Naive thymus-derived CD8-positive, alpha-beta T cell (primary cell): Measurements from ENCODE around the gene RBPJ. TPM values are rescaled to one million over a fixed set of nuclear protein-coding genes. Genes with fewer than 3 reads are reported as not detected.

Source experiments
- ATAC-seq, 2 donors: fragments of 150-1000 bp; cut with Tn5 transposase in 1 of 2; sonication (Bioruptor Pico), chemical (Tn5 transposase) in 1 of 2; 1 replicate in 1 of 2; 2 replicates in 1 of 2; pipeline ENCODE4 v1.10.0; 2021; ENCODE audit warnings: mild to moderate bottlenecking in 2 of 2, moderate library complexity in 2 of 2
- POLR2A ChIA-PET: fragments of 350-600 bp; sonication (Branson Sonifier 250); formaldehyde crosslinking; loops from one replicate; lab custom pipeline; 2021; ENCODE audit warnings: antibody characterized with exemption; lab: Charles Lee
- DNase-seq, 10 donors: peaks; one replicate each; pipeline versions ENCODE4 v3.0.0 to v3.0.0-alpha.2; 2020 to 2022
- H3K27ac Mint-ChIP-seq, 10 donors: one replicate each; pipeline ENCODE4 v1.8.0; 2020 to 2022; ENCODE audit warnings: mild to moderate bottlenecking in 10 of 10, mixed read lengths in 10 of 10, moderate library complexity in 4 of 10, inconsistent platforms in 1 of 10
- H3K27me3 Mint-ChIP-seq, 5 donors: one replicate each; pipeline ENCODE4 v1.8.0; 2021 to 2022; ENCODE audit warnings: mixed read lengths in 5 of 5
- H3K36me3 Mint-ChIP-seq, 3 donors: one replicate each; pipeline ENCODE4 v1.8.0; 2020 to 2022; ENCODE audit warnings: mixed read lengths in 3 of 3, mild to moderate bottlenecking in 2 of 3, inconsistent platforms in 1 of 3
- H3K4me1 Mint-ChIP-seq, 4 donors: one replicate each; pipeline ENCODE4 v1.8.0; 2021 to 2022; ENCODE audit warnings: mixed read lengths in 4 of 4
- H3K4me3 Mint-ChIP-seq, 10 donors: one replicate each; pipeline ENCODE4 v1.8.0; 2020 to 2022; ENCODE audit warnings: mild to moderate bottlenecking in 10 of 10, mixed read lengths in 10 of 10, moderate library complexity in 6 of 10, inconsistent platforms in 1 of 10
- H3K9me3 Mint-ChIP-seq, 9 donors: one replicate each; pipeline ENCODE4 v1.8.0; 2020 to 2022; ENCODE audit warnings: mixed read lengths in 9 of 9, mild to moderate bottlenecking in 3 of 9, inconsistent platforms in 1 of 9, moderate library complexity in 1 of 9
- polyA plus RNA-seq, 3 donors: library from polyadenylated mRNA; unstranded; fragments of 300-500 nt; fragmentation: Illumina TruSeq; gene quantifications; one replicate each; pipeline ENCODE4 v1.2.3, GENCODE V29; 2021
- total RNA-seq, 8 experiments: library from RNA in 2 of 8; stranded (reverse) in 2 of 8; gene quantifications; one replicate each; pipeline ENCODE4 v1.2.3 and lab custom pipeline; 2021 to 2026

RBPJ gene
- total RNA-seq (10 to 100 TPM; 56.2 to 59.6 TPM), polyA plus RNA-seq (10 to 100 TPM; 49.1 to 78.4 (median 73.2) TPM), total RNA-seq (lab: John Stamatoyannopoulos, UW) (56.6 to 255 (median 136) reads per million in 6 experiments)

GRCh38 chr4:26320538-26321372 is at the start of gene RBPJ:
TSS of gene RBPJ (plus strand) at chr4:26321014. CDS start at chr4:26321029, 15 bp downstream.
- H3K36me3 Mint-ChIP-seq = no peaks in the 10 kb centered on the region
- POLR2A ChIA-PET = interaction anchor here (0.8 to 2.3 kb wide), 4 partner anchors 9 to 1009 kb away, joined by 3 to 10 read pairs (median 6); partner anchors contain the start of gene TBC1D19
- H3K27me3 Mint-ChIP-seq = no peaks in the 10 kb centered on the region
- H3K9me3 Mint-ChIP-seq = peaks cover 0 to 11% (median 2%) of the 10 kb centered on the region in 9 donors
- H3K4me1 Mint-ChIP-seq = peaks cover 25 to 53% (median 43%) of the 10 kb centered on the region in 4 donors
- H3K27ac Mint-ChIP-seq = peak within 1 kb of the TSS; percentile 95 to 100 (median 98)
- H3K4me3 Mint-ChIP-seq = peak within 1 kb of the TSS; percentile 92 to 100 (median 98)
- DNase-seq (peak; percentile 72 to 93 (median 82)), ATAC-seq (peak; percentile 37 to 38)

DNA sequence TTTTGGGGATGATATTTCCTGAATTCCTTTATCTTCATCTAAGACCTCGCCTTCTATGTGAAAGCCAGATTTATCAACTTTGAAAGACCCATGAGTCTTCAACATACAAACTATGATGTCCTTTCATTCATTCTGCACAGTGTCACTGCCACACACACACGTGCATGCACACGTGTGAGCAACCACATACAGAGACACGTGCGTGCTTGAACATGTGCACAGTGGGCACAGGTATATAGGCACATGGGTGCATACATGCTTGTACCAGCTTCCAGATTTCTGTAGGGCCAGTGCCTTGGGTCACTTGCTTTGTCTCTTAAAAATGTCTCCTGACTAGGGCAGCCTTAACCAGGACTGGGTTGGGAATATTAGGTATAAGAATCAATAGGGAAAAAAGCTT is 49.1 kb upstream of the RBPJ start:
- no peaks in the 10 kb centered on the region for H3K36me3 Mint-ChIP-seq
- POLR2A ChIA-PET = no interaction called here
- H3K9me3 Mint-ChIP-seq = no peaks in the 10 kb centered on the region
- DNase-seq (no peak), ATAC-seq (no peak)
- peaks cover 4 to 14% (median 6%) of the 10 kb centered on the region in 4 donors for H3K4me1 Mint-ChIP-seq
- no peak overlapping the region for H3K4me3 Mint-ChIP-seq
- H3K27me3 Mint-ChIP-seq = peaks cover 0 to 18% (median 9%) of the 10 kb centered on the region in 5 donors
- no peak overlapping the region for H3K27ac Mint-ChIP-seq

DNA sequence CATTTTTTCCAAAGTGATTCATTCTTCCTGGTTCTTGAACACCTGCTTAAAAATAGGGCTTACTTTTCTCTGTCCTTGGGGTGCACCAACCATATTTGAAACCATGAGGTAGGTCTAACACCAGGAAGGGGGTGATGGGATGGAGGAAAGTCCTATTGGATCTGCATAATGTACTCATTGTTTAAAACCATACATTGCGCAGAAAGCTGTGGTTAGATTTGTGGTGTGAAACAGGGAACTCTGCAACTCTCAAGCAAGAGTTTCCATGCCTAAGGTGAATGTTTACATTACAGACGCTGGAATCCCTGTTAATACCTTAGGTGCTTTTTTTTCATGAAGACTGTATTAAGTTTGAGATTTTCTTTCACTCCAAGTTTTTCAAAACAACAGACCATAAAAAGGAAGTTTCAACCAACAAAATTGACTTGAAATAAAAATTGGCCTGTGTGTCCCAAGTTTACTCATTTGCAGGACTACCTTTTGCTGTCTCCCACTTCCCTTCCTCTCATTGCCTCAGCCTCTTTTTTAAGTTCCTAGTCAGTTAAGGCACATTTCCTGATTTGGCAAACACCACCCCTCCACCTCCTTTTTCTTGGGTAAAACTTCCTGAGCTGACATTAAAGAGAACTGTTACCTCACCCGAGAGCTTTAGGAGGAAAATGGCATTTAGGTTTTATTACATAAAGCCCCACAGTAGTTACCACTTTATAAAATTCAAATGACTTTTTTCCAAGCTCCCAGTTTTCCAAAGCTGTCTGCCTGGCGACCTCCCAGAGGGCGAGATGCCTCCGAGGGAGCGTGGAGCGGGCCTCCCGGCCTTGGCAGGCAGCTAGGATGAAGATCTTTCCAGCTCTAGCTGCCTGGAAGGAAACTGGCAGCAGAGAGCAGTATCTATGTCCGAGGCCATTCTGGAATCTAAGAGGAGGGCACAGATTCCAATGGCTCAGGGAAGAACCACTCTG is 47.9 kb upstream of the RBPJ start:
- Mint-ChIP-seq H3K9me3 (no peaks in the 10 kb centered on the region), H3K4me1 (peaks cover 4 to 14% (median 6%) of the 10 kb centered on the region in 4 donors), H3K4me3 (no peak overlapping the region), H3K27ac (no peak overlapping the region), H3K27me3 (peaks cover 0 to 18% (median 9%) of the 10 kb centered on the region in 5 donors), H3K36me3 (no peaks in the 10 kb centered on the region)
- no peak for ATAC-seq
- DNase-seq = no peak
- POLR2A ChIA-PET = no interaction called here

DNA sequence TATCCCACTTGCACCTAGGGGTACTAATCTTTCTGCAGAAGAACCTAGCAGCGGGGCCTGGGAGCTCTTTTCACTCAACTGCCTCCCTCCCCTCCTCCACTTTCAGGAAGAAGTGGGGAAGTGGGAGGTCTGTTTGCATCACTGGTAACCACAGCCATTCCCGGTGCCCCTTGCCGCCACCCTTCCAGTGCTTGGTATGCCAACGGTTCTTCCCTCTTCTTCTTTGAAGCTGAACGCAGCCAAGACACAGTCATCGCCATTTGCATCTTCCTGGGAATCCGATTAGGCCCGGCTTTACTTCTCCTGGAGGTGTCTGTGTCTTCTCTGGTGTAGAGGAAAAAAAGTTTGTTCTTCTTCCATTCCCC is 47.2 kb upstream of the RBPJ start:
- Mint-ChIP-seq H3K27ac (peak overlapping the region in 1 of 10 donors; percentile 19), H3K4me1 (peaks cover 4 to 14% (median 6%) of the 10 kb centered on the region in 4 donors)

DNA sequence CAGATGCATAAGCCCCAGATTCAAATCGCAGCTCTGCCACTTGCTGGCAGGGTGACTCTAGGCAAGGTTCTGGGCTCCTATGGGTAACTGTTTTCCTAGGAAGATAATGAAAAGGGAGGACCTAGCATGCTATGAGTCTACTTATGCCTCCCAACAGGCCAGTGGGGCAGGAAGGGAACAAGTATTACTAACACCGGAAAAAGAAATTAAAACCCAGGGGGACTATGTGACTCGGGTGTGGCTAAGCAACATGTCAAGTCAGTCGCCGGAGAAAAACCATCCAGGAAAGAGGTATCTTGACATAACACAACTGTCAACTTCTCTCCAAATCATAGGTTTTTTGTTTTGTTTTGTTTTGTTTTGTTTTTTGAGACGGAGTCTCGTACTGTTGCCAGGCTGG is 45.5 kb upstream of the RBPJ start:
- H3K27ac Mint-ChIP-seq = peak overlapping the region in 1 of 10 donors; percentile 54
- POLR2A ChIA-PET = no interaction called here
- no peak for ATAC-seq

More for the DNA sequence above, 47.2 kb upstream of the RBPJ start:
- Mint-ChIP-seq H3K9me3 (no peaks in the 10 kb centered on the region), H3K27me3 (peaks cover 0 to 18% (median 9%) of the 10 kb centered on the region in 5 donors), H3K4me3 (no peak overlapping the region), H3K36me3 (no peaks in the 10 kb centered on the region)
- POLR2A ChIA-PET = no interaction called here
- ATAC-seq = no peak
- no peak for DNase-seq

DNA sequence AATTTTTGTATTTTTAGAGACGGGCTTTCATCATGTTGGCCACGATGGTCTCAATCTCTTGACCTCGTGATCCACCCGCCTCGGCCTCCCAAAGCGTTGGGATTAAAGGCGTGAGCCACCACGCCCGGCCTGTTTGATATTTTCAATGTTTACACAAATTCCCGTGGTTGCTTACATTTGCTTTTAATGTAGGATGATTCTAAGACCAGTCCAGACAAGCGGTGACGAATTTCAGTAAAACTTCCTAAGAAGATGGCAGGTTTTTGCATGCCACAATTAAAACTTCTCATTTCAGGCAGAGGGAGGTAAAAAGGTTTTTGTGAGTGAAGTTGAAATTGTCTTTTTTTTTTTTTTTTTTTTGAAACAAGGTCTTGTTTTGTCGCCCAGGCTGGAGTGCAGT is 41.4 kb upstream of the RBPJ start:
- Mint-ChIP-seq H3K4me1 (no peaks in the 10 kb centered on the region), H3K36me3 (no peaks in the 10 kb centered on the region), H3K27me3 (peaks cover 0 to 6% (median 0%) of the 10 kb centered on the region in 5 donors), H3K27ac (no peak overlapping the region), H3K9me3 (no peaks in the 10 kb centered on the region), H3K4me3 (no peak overlapping the region)
- POLR2A ChIA-PET = no interaction called here
- no peak for DNase-seq
- no peak for ATAC-seq

More for the DNA sequence above, 45.5 kb upstream of the RBPJ start:
- H3K27me3 Mint-ChIP-seq = peaks cover 0 to 18% (median 8%) of the 10 kb centered on the region in 5 donors
- no peak for DNase-seq
- H3K9me3 Mint-ChIP-seq = no peaks in the 10 kb centered on the region
- H3K36me3 Mint-ChIP-seq = no peaks in the 10 kb centered on the region
- H3K4me3 Mint-ChIP-seq = no peak overlapping the region
- peaks cover 4 to 14% (median 6%) of the 10 kb centered on the region in 4 donors for H3K4me1 Mint-ChIP-seq

- Mint-ChIP-seq H3K36me3 (no peaks in the 10 kb centered on the region), H3K4me1 (no peaks in the 10 kb centered on the region), H3K27ac (no peak overlapping the region), H3K9me3 (no peaks in the 10 kb centered on the region), H3K4me3 (no peak overlapping the region), H3K27me3 (no peaks in the 10 kb centered on the region)
- no peak for DNase-seq
- POLR2A ChIA-PET = interaction anchor here (0.6 kb wide), 1 partner anchor 90 kb away, joined by 3 read pairs; no protein-coding TSS in a partner anchor
- ATAC-seq = no peak
These were observed 38.9 kb upstream of the RBPJ start for GRCh38 chr4:26281881-26282280.

DNA sequence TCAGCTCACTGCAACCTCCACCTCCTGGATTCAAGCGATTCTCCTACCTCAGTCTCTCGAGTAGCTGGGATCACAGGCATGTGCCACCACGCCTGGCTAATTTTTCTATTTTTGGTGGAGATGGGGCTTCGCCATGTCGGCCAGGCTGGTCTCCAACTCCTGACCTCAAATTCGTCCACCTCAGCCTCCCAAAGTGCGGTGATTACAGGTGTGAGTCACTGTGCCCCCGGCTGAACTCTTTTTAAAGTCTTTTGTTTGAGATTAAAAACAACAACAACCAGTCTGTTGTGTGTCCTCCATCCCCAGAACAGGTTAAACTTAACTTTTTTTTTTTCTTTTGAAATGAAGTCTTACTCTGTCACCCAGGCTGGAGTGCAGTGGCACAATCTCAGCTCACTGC is 36.3 kb upstream of the RBPJ start:
- H3K9me3 Mint-ChIP-seq = no peaks in the 10 kb centered on the region
- peaks cover 0 to 5% (median 0%) of the 10 kb centered on the region in 4 donors for H3K4me1 Mint-ChIP-seq
- no peak for DNase-seq
- no peaks in the 10 kb centered on the region for H3K36me3 Mint-ChIP-seq
- no peak for ATAC-seq
- no peak overlapping the region for H3K4me3 Mint-ChIP-seq
- POLR2A ChIA-PET = no interaction called here
- no peak overlapping the region for H3K27ac Mint-ChIP-seq
- H3K27me3 Mint-ChIP-seq = no peaks in the 10 kb centered on the region

DNA sequence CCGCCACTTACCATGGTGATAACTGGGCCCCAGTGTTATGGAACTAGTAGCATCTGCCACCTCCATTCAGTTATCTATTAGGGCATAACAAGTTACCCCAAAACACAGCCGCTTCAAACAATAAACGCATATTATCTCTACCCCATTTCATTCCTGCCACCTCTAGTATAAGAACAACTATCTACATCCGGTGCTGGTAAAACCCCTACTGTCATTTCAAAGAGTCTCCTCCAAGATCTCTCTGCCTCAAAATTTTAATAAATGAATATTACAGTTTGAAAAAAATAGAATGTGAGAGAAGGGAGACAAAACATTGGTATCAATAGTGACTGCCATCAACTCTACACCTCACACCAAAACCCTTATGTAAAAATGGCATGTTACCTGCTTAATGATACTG is 35.5 kb upstream of the RBPJ start:
- no peaks in the 10 kb centered on the region for H3K27me3 Mint-ChIP-seq
- H3K27ac Mint-ChIP-seq = no peak overlapping the region
- no peaks in the 10 kb centered on the region for H3K9me3 Mint-ChIP-seq
- peaks cover 0 to 5% (median 0%) of the 10 kb centered on the region in 4 donors for H3K4me1 Mint-ChIP-seq
- no peaks in the 10 kb centered on the region for H3K36me3 Mint-ChIP-seq
- POLR2A ChIA-PET = no interaction called here
- ATAC-seq (no peak), DNase-seq (no peak)
- no peak overlapping the region for H3K4me3 Mint-ChIP-seq

DNA sequence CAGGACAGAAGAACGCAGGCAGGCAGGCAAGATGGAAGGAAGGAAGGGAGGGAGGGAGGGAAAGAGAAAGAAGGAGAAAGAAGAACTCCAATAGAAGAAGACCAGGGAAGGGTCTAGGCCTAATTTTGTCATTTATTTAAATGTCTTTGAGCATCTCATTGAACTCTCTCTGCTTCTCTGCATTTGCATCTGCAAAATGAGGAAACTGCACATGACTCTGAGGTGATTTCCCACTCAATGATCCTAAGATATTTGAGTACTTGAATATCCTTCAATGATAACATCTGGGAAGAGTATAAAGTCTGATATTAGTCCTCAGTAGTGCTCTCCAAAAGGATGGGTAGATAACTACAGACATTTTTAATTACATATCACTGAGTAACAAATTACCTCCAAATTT is 33.1 kb upstream of the RBPJ start:
- Mint-ChIP-seq H3K4me1 (peaks cover 0 to 5% (median 0%) of the 10 kb centered on the region in 4 donors), H3K27me3 (no peaks in the 10 kb centered on the region), H3K36me3 (no peaks in the 10 kb centered on the region), H3K4me3 (no peak overlapping the region), H3K9me3 (no peaks in the 10 kb centered on the region), H3K27ac (peak overlapping the region in 1 of 10 donors; percentile 17)
- ATAC-seq (no peak), DNase-seq (no peak)
- POLR2A ChIA-PET = no interaction called here

GRCh38 chr4:26288355-26288909 is 32.4 kb upstream of the RBPJ start:
- H3K4me3 Mint-ChIP-seq = no peak overlapping the region
- H3K36me3 Mint-ChIP-seq = no peaks in the 10 kb centered on the region
- no peaks in the 10 kb centered on the region for H3K27me3 Mint-ChIP-seq
- no peak for ATAC-seq
- no peak for DNase-seq
- no peaks in the 10 kb centered on the region for H3K9me3 Mint-ChIP-seq
- peaks cover 0 to 5% (median 0%) of the 10 kb centered on the region in 4 donors for H3K4me1 Mint-ChIP-seq
- POLR2A ChIA-PET = no interaction called here
- H3K27ac Mint-ChIP-seq = peak overlapping the region in 1 of 10 donors; percentile 17

DNA sequence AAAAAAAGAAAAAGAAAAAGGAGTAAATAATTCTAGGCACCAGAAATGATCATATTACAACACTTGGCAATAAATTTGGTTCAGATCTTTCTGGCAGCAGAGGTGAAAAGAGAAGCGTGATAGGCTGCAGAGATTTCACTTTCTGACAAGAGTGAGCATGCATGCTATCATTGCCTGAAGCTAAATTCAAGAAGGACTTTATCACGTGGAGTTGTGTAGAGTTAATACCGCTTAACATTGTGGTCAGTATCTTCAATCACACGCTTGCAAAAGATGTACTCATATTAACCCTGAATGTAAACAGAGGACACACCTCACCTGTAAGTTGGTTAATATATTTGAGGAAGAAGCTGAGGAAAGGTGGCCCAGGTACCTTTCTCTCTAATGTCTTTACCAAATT is 31.4 kb upstream of the RBPJ start:
- Mint-ChIP-seq H3K27me3 (peaks cover 0 to 6% (median 2%) of the 10 kb centered on the region in 5 donors), H3K36me3 (no peaks in the 10 kb centered on the region), H3K9me3 (no peaks in the 10 kb centered on the region), H3K4me3 (no peak overlapping the region), H3K4me1 (peaks cover 0 to 5% (median 0%) of the 10 kb centered on the region in 4 donors), H3K27ac (no peak overlapping the region)
- POLR2A ChIA-PET = no interaction called here
- no peak for DNase-seq
- no peak for ATAC-seq
